Measurements from ENCODE around the gene SHTN1.

- TF ChIP-seq, protein P1, sequence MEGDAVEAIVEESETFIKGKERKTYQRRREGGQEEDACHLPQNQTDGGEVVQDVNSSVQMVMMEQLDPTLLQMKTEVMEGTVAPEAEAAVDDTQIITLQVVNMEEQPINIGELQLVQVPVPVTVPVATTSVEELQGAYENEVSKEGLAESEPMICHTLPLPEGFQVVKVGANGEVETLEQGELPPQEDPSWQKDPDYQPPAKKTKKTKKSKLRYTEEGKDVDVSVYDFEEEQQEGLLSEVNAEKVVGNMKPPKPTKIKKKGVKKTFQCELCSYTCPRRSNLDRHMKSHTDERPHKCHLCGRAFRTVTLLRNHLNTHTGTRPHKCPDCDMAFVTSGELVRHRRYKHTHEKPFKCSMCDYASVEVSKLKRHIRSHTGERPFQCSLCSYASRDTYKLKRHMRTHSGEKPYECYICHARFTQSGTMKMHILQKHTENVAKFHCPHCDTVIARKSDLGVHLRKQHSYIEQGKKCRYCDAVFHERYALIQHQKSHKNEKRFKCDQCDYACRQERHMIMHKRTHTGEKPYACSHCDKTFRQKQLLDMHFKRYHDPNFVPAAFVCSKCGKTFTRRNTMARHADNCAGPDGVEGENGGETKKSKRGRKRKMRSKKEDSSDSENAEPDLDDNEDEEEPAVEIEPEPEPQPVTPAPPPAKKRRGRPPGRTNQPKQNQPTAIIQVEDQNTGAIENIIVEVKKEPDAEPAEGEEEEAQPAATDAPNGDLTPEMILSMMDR (IDR thresholded peaks at IDR 0.05), result no peak
- TF ChIP-seq EP300 (IDR thresholded peaks at IDR 0.05), result no peak
- TF ChIP-seq POLR2AphosphoS5 (IDR thresholded peaks at IDR 0.05), result no peak
These were observed 56.5 kb downstream of the SHTN1 start for GRCh38 chr10:116948530-116948870.
